Limb (tissue), 2 donors: ENCODE data around the gene MAGI1.

Experiments
- DNase-seq, 2 donors: peaks; one replicate each; pipeline ENCODE4 v3.0.0-alpha.2; 2016; ENCODE audit errors: extremely low spot score in 2 of 2

MAGI1 gene

DNA sequence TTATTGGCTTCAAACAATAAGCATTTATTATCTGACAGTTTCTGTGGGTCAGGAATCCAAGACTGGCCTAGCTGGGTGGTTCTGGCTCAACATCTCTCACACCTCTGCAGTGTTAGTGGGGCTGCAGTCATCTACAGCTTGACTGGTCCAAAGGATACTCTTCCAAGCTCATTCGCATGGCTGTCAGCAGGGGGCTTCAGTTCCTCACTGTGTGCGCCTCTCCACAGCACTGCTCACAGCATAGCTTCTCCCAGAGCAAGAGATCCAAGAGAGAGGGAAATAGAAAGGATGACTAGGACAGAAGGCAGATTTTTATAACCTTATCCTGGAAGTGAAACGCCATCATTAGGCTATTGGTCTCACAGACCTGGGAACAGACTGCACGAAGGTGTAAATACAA is 64.2 kb downstream of the MAGI1 start:
- no peak for DNase-seq

DNA sequence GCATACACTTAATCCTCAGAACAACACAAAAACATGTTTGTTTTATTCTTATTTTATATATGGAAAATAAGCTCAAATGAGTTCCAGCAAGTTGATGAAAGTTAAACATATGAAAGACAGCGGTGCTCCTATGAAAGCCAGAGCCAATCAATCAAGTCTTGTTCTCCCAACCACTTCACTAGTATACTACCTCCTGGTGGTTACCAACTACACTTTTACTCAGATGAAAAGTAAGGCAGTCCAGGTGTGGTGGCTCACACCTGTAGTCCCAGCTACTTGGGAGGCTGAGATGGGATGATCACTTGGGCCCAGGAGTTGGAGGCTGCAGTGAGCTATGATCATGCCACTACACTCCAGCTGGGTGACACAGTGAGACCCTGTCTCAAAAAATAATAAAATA is 66.0 kb downstream of the MAGI1 start:
- no peak for DNase-seq

DNA sequence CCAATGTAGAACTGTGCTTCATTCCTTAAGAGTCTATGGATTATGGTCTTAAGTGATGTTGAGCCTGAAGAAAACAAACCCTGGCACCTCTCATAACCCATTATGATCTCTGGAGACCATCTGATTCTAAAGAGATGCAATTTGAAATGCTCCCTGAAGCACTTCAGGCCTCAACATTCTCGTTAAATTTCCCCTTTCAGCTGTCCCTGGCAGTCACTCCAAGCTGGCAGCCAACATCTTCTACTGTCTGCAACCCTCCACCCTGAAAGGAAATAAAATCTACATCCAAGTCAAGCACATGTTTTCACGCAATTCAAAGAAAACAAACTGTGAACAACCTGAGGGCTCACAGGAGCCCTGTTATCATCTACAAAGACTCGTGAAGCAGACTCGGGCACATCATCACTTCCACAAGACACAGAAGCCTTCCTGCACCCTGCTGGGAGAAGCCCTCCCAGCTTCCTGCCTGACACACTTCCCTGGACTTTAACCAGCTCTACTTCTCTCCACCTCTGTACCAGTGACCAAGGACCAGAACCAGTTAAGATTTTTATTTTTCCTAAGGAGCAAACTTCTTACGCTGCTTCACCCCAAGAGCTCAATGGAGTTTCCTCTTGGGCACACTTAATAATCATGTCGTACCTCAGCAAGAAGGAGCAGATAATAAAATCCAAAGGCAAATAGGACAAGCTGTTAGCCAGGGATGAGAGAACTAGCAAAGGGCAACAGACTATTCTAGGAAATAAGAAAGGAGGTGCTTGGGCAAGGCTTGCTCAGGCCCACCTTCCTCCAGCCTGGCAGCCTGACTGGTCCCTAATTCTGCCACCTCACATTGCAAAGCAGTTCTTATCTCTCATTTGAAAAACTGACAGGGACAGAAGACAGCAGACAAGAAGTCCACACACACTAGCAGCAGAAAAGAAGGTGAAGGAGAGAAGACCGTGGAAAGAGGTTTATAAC is 67.1 kb downstream of the MAGI1 start:
- no peak for DNase-seq

DNA sequence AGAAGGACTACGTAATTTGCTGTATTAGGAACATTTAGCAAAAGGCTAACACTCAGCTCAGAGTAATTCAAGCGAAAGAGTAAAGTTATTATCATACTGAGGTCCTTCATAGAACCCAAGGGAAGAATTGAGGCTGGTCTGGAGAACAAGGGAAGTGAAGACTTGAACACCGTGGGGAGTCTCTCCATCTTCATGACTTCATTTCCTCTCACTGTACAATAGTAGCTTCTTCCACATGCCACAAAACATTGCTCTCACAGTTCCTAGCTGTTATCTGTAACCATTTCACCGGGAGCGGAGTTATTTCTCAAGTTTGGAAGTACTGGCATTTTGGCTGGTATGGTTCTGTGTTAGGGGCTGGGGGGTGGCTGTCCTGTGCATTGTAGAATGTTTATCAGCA is 69.7 kb downstream of the MAGI1 start:
- DNase-seq, result no peak

DNA sequence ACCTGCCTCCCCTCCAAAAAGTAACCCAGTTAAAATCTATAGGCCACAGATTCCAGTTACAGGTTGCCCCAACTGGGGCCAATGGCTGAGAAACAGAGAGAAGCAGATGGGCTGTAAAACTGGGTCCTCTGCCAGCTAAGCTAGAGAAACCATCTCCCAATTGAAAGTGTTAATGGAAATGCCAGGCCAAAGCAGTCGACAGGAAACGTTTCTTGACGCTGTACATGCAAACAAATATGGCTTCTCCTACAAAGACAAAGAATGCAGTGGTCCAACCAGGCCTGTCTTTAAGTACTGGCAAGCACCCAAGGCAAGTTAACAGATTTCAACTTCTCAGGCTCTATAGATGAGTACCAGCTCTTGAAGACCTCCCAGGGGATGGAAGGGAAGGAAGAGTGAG is 71.3 kb downstream of the MAGI1 start:
- DNase-seq, result no peak

DNA sequence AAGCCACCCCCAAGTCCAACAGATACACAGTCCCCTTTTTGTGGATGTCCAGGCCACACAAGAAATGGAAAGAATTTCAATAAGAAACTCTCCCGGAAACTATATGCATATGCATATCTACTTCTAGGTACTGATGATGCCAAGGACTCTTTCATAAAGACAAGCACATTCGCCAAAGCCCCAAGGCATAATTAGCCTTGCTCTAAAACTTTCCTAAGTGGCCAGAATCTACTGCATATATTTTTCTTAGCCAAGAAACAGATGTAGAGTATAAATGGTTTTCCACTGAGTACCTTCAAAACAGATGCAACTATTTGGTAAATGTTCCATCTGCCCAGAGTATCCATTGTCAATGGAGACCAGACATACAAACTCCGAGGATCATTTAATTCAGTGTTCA is 73.9 kb downstream of the MAGI1 start:
- no peak for DNase-seq

DNA sequence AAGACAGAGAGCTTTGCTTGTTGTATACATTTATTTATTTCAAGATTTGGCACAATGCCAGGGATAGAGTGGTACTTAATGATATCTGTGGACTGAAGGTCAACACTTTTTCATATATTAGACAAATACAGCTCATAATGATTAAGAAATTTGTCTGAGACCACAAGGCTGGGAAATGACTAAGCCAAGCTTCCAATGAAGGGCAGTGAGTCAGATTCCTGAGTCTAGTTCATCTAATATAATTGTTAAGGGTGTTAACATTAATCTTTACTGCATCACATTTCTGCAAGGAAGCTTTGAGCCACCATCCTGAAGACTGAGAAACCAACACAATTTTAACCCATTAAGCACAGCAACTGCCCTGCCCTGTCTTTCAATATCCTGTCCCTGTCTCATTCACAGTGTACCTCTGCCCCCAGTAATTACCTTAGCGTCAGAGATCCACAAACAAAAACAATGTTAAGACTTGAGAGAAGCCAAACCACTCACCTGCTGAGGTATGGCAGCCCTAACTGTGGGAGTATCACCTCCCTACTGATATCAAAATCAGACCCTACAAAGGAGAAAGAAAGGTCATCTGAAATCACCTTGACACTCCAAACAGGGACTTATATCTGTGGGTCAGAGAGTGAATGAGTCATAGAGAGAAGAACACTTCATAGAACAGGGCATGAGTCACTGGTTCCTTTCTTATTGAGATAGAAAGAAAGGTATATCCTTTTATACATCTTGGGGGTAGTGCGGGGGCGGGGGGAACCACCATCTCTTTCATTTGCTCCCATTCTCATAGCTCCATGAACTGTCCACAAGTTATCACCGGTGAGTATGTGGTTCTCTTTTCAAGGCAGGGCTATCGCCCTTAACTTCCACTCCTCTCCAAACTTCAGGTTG is 74.7 kb downstream of the MAGI1 start:
- DNase-seq, result no peak

DNA sequence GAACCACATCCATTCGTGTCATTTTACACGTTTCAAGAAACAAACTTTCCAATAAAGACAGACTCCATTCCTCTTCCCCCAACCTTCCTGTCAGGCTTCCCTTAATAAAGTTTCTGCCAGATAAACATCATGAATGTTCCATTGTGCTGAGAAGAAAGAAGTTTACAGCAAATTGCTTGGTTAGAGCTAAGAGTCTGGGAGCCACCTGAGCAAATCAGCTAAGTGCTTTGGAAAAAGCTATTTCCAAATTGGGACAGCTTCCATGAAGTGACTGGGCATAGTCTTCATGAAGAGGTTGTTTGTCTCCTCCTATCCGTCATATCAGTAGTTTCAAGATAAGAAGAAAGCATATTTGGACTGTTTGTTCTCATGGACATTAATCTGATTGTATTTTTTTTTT is 77.0 kb downstream of the MAGI1 start:
- DNase-seq, result no peak

DNA sequence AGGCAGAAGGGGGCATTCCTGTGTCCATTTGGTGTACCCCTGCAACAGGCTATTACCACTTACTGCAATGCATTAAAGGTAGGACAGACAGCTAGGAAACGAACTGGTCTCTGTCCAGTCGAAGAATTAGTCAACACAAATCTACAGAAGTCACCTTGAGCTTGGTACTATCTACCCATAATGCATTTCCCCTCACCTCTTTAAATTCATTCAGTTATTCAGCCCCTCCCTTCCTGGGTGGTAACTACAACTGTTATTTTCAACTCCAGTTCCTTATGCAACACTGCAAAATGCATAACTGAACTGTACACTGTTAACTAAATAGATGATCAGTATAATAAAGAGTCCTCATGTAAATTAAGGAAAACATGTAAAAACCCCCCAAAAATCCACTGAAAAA is 77.6 kb downstream of the MAGI1 start:
- no peak for DNase-seq

DNA sequence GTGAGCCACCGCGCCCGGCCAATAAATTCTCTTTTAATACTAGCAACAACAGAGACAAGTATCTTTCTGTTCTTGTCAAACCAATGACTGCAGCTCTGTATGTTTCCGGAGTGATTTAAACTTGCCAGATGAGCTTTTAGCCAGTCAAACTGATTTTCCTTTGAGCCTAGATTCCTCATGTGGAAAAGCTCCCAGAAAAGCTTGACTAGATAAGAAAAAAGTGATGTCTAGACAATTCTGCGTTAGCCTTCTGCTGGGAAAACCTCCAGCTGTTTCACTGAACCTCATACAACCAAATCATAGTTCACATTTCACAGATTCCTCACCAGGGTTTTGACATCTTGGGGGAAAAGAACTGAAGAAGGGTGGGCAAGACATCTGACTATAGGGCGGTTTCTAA is 78.6 kb downstream of the MAGI1 start:
- no peak for DNase-seq

DNA sequence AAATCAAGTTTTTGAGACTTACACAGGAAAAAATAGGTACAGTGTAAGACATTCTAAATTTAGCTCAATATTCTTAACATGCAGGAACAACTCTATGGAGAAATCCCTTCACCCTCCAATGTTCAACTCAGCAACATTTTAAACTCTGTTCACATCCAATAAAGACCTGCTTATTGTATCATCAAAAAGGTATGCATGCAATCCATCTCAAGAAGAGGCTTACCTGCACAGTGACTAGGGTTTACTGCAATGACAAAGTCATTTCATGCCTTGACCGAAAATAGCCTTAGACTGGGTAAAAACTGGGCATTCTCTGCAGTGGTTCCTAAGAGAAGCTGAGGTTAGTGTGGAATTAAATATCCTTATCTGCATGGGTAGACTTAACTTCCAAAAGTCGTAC is 80.5 kb downstream of the MAGI1 start:
- DNase-seq, result no peak

DNA sequence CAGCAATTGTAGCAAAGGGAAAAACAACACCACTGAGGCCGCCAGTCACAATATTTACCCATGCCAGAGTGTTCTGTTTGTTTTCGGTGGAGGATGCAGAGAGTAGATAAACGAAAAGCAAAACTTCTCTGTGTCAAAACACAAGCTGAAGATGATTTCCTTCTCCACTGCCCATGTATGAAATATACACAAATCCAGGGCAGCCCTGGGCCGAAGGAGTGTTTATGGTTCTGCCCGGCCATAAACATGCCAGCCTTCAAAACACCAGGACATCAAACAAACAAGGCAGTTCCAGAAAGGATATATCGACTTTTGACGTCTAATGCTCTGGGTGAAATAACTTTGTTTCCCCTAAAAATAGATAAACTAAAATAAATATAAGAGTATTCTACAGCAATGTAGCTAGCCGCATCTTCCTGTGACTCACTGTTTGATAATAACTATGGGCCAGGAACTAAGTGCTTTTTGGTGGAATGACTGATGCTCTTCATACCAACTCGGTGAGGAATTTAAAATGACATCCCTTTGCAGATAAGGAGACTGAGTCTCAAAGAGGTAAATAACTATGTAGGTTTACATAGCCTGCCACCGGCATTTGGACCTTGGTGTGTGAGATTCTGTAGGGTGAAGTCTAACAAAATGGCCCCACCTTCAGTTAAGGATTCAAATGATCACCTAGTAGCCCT is 82.8 kb downstream of the MAGI1 start:
- no peak for DNase-seq

DNA sequence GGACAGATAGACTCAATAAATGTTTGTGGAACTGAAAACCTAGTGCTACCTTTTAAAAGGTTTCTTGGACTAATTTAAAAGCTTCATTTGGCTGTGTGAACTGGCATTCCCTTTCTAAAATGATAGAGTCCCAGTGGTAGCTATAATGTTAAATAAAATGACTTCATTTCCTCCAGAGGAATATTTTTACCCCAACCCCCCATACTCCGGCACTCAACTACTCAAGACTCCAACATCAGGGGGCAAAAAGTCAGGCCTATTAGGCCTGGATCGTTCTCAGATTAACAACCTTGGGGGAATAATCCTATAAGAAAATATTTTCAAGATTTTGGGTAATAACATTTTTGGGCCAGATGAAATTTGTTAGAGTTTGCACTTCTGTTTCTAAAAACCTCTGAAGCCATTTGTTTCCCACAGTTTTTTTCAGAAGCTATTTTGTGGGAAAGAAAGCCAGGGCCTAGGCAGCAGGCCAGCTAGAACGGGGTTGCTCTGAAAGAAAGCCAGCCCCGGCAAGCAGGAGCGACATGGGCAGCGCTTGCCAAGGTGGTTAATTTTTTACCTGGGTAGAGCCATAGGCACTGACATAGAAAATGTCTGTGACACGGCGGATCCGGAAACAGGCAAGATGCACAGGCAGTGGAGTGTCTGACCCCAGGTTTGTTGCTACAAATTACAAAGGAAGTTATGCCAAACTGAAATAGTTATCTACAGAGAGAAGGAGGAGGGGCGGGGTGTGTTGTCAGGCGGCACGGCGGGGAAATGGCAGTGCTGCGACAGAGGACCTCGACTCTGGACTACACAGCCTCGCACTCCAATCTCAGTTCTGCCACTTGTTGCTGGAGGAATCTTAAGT is 84.6 kb downstream of the MAGI1 start:
- peak in 1 of 2 donors; percentile 46 for DNase-seq

DNA sequence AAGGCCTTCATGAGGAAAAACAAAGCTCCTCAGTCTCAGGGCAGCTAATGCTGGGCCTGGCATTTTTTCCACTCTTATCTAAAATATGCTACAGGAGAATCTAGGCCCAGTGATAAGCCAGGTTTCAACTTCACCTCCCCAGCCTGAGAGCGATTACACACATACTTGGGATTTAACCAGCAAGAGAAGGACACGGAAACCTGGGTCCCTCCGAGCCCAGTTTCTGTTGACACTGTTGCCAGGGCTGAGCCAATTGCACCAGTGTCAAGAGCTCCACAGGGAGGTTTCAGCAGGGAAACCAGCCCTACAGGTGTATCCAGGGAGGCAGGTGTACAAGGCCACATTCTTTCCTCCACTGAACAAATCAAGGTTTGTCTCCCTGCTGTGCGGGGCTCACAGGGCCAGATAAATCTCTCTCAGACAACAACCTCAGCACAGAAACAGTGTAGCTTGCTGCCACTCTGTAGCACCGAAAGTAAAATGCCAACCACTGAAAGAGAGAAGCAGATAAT is 85.4 kb downstream of the MAGI1 start:
- no peak for DNase-seq

DNA sequence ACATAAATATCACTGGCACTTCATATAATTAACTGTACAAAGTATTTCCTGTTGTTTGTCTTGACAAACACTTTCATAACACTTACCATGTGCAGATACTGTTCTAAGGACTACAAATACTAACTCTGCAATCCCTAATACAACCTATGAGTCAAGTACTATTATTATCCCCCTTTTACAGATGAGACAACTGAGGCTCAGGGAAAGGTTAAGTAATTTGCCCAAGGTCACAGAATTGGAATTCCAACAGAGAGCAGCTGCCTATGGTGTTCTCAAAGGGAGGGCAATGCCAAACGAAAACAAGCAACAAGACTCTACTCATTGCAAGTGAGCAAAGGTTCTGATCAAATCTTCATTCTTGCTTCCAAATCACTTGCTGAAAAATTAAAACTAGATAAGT is 85.9 kb downstream of the MAGI1 start:
- DNase-seq, result no peak

DNA sequence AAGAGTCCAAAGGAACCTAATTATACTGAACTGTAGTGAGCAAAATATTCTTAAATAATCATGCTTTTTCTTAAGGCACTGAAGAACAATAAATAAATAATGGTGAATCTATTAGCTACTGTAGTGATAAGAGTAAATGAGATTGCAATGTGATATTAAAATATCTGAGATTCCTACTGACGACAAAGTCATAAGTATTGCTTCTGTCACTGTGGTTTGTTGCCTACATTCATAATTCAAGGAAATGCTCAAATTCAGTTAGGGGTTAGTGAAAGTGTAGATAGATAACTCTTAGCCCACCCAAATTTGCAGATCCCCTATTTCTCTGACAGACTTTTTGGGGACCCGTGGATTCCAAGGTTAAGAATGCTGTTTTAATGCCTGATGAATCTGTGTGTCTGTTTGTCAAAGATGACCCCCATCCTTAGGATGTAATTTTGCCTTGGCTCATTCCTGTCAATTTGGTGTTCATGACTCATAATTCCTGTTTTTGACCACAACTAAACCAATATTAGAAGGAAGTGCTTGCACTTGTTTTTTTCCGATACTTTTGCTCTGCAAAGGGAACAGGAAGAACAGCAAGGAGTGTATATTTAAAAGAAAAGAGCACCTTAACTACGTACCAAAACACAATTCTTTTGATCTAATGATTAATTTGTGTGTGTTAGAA is 86.7 kb downstream of the MAGI1 start:
- no peak for DNase-seq

DNA sequence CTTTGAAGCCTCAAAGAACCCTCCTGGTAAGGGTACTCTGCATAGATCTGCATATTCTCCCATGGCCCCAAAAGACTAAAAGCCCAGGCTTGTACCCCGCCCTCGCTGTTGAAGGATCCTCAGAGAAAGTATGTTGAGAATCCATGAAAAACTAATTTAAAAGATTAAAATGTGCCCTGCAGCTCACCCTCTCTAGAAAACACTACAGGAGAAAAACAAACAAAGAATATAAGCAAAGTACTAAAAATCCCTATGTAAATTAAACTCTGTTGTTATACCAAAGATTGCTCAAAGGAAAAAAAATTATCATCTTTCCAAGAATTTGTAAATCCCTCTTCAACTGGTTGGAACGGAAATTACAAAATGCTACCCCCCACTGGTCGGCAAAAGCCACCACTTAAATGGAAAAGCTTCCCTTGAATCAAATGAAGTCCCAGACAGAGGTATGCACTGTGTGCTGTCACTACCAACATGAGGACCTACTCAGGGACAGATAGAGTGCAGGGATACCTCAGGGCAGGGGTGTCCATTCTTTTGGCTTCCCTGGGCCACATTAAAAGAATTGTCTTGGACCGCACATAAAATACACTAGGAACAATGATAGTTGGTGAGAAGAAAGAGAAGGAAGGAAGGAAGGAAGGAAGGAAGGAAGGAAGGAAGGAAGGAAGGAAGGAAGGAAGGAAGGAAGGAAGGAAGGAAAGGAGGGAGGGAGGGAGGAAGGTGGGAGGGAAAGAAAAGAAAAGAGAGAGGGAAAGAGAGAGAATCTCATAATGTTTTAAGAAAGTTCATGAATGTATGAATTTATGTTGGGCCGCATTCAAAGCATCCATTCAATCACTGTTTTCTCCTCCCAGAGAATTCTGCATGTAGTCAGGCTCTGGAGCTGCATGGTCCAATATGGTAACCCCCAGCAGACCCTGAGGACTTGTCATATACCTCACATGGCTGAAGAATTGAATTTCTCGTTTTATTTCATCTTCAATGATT is 88.1 kb downstream of the MAGI1 start:
- DNase-seq, result no peak

DNA sequence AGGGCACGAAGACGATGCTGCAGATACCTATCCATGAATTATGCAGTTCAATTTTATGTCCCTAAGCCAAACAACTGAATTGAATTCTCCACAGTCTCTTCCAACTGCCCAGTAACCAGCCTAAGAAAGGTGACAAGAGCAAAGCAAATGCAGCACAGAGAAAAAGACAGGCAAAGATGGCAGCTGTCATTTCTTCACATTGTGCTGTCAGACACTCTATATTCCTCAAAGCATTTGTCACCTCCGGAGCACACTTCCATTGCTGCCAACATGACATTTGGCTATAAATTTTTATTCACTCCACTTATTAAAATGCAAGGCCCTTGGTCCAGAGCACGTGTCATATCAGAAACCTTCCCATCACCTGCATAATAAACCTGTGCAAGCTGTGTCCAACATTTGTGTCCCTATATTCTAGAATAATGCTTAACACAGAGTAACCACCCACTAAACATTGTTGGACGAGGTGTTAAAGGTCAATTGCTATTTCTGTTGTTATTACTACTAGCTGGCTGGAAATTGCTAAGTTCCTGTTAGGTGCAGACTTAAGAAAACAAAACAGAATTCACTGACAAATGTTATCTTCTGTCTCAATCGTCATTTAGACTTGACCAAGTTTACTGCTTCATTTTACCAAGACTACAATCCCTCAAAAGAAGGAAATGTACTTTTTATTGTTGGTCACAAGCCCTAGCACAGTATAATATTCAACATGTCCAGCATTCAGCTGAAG is 89.7 kb downstream of the MAGI1 start:
- no peak for DNase-seq
